Fibroblast of villous mesenchyme (primary cell): ENCODE results near the gene BZW2. TPM values are rescaled to one million over a fixed set of nuclear protein-coding genes. Genes with fewer than 3 reads are reported as not detected.
A peak's percentile ranks its signal among the peaks of the same experiment; 100 is the strongest.

Source experiments
- DNase-seq: peaks from one replicate; pipeline ENCODE4 v3.0.0-alpha.2; 2010; ENCODE audit warnings: low read depth
- H3K4me3 ChIP-seq: 2 replicates; pipeline ENCODE4 v1.5.1; 2011; ENCODE audit warnings: low read depth, mild to moderate bottlenecking, low read length
- total RNA-seq: library from RNA; depleted of rRNA; stranded (reverse); fragments of >200 nt; gene quantifications from 2 replicates; pipeline ENCODE4 v1.2.3, GENCODE V29; 2012
- TF ChIP-seq, protein P1 (sequence below): IDR thresholded peaks from 2 replicates; pipeline ENCODE4 v1.5.1; 2012; ENCODE audit warnings: low read depth, mild to moderate bottlenecking, low read length; ENCODE audit not compliant: insufficient read depth

BZW2 gene
- total RNA-seq, 1 donor: 53.5 TPM

DNA sequence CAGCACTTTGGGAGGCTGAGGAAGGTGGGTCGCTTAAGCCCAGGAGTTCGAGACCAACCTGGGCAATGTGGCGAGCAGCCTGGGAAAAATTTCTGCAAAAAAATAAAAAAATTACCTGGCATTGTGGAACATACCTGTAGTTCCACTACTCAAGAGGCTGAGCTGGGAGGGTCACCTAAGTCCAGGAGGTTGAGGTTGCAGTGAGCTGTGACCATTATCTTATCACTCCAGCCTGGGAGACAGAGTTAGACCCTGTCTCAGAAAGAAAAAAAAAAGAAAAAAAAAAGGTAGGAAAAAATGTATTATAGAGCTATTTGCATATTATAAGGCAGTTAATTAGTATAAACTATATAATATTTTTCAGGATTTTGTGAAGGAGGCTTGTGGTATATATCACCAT, 96.6 kb downstream of the BZW2 start:
- DNase-seq: no peak
- no peak overlapping the region for H3K4me3 ChIP-seq
- TF ChIP-seq, protein P1, sequence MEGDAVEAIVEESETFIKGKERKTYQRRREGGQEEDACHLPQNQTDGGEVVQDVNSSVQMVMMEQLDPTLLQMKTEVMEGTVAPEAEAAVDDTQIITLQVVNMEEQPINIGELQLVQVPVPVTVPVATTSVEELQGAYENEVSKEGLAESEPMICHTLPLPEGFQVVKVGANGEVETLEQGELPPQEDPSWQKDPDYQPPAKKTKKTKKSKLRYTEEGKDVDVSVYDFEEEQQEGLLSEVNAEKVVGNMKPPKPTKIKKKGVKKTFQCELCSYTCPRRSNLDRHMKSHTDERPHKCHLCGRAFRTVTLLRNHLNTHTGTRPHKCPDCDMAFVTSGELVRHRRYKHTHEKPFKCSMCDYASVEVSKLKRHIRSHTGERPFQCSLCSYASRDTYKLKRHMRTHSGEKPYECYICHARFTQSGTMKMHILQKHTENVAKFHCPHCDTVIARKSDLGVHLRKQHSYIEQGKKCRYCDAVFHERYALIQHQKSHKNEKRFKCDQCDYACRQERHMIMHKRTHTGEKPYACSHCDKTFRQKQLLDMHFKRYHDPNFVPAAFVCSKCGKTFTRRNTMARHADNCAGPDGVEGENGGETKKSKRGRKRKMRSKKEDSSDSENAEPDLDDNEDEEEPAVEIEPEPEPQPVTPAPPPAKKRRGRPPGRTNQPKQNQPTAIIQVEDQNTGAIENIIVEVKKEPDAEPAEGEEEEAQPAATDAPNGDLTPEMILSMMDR: no peak

GRCh38 chr7:16743236-16743635, 97.3 kb downstream of the BZW2 start:
- H3K4me3 ChIP-seq: no peak overlapping the region
- TF ChIP-seq, protein P1: no peak
- peak; percentile 83 for DNase-seq

GRCh38 chr7:16744518-16745250, 98.7 kb downstream of the BZW2 start:
- TF ChIP-seq, protein P1: no peak
- H3K4me3 ChIP-seq: no peak overlapping the region
- no peak for DNase-seq

- H3K4me3 ChIP-seq: no peak overlapping the region
- TF ChIP-seq, protein P1: no peak
- no peak for DNase-seq
These were observed 99.7 kb downstream of the BZW2 start for GRCh38 chr7:16745645-16746044.

DNA sequence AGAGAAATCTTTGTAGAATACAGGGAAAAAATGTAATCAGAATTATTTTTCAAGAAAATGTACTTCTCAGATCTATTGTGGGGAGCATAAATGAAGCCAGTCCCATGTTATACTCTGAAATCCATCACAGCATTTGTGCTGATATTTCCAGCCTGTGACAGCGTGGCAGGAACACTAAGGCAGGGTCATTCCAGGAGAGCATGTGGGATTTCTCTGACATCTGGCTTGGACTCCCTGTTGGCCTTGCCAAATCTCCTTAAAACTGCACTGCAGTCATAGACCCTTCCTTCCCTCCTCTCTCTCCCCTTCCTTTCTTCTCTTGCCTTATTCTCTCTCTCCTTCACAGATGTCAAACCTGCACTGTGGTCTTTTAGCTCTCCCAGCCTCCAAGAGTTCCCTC, 101.1 kb downstream of the BZW2 start:
- TF ChIP-seq, protein P1: no peak
- DNase-seq: no peak
- no peak overlapping the region for H3K4me3 ChIP-seq

- DNase-seq: peak; percentile 73
- H3K4me3 ChIP-seq: peak within 1 kb of the TSS; percentile 95
- TF ChIP-seq, protein P1: no peak
These were observed 107.3 kb downstream of the BZW2 start, which contains the start of gene TSPAN13 for GRCh38 chr7:16753102-16753931. Gene TSPAN13, plus strand, starts transcription at chr7:16753755. Its CDS starts 213 bp downstream, at chr7:16753968.
